HepG2 (cell line): ENCODE measurements around the gene ADRA2B. TPM values are rescaled to one million over a fixed set of nuclear protein-coding genes. Genes with fewer than 3 reads are reported as not detected.

Experiments used
- ATAC-seq: fragments of 200-7000 bp; cut with Tn5 transposase; 3 replicates; pipeline ENCODE4 v1.9.1; 2020; ENCODE audit warnings: mild to moderate bottlenecking, moderate library complexity
- BruUV-seq: library from RNA; stranded (reverse); fragments of 400-500 nt; replicated peaks from 2 replicates; lab custom pipeline; 2021; lab: Mats Ljungman, UMichigan
- CTCF ChIA-PET: fragments of 300-600 bp; formaldehyde crosslinking; extraction: SDS; loops from one replicate; lab custom pipeline; 2021; ENCODE audit warnings: low total read pairs, inconsistent platforms, low intra/inter-chr PET ratio; lab: Yijun Ruan, JAX
- POLR2A ChIA-PET: fragments of 350-600 bp; sonication (Branson Sonifier 250); formaldehyde crosslinking; loops from one replicate; lab custom pipeline; 2020; ENCODE audit warnings: antibody characterized with exemption, inconsistent platforms; lab: Yijun Ruan, JAX
- DNase-seq: peaks from one replicate; pipeline ENCODE4 v3.0.0-alpha.2; 2015; ENCODE audit warnings: low spot score
- FAIRE-seq: peaks from 3 replicates; lab custom pipeline; 2011; peaks lifted over from hg19 to GRCh38; lab: Jason Lieb, UNC
- H2AFZ ChIP-seq: one replicate; pipeline ENCODE4 v1.6.1; 2011; ENCODE audit warnings: low read length, inconsistent platforms
- H3K27ac ChIP-seq: fragments of 300-600 bp; 3 replicates; pipeline ENCODE4 v1.8.0; 2011; ENCODE audit warnings: mixed run types, mild to moderate bottlenecking, mixed read lengths, low read length, inconsistent platforms; ENCODE audit not compliant: insufficient read depth; ENCODE audit errors: extremely low read length
- H3K27me3 ChIP-seq, 2 experiments: fragments of 200-600 bp in 1 of 2; 2 replicates in 1 of 2; 3 replicates in 1 of 2; pipeline versions ENCODE4 v1.6.0 to v1.8.0; 2011; ENCODE audit warnings: low read length in 2 of 2, mild to moderate bottlenecking in 2 of 2, moderate library complexity in 2 of 2, inconsistent platforms in 1 of 2; ENCODE audit not compliant: insufficient read depth in 2 of 2, control insufficient read depth in 1 of 2
- H3K36me3 ChIP-seq, 2 experiments: fragments of 200-600 bp in 1 of 2; replicated peaks in 1 of 2; 2 replicates in 1 of 2; 3 replicates in 1 of 2; pipeline versions ENCODE4 v1.5.1 to v1.8.0; 2011; ENCODE audit warnings: low read length in 2 of 2, inconsistent platforms in 1 of 2; ENCODE audit not compliant: insufficient read depth in 2 of 2, control insufficient read depth in 1 of 2
- H3K4me1 ChIP-seq: 2 replicates; pipeline ENCODE4 v1.5.1; 2012; ENCODE audit warnings: low read length, inconsistent platforms; ENCODE audit not compliant: insufficient read depth
- H3K4me2 ChIP-seq: 2 replicates; pipeline ENCODE4 v1.6.0; 2011; ENCODE audit warnings: low read depth, low read length, inconsistent platforms
- H3K4me3 ChIP-seq, 3 experiments: fragments of 200-600 bp in 1 of 3; sonication (generic), shearing (Covaris generic) in 1 of 3; replicated peaks in 1 of 3; 2 replicates each; pipeline ENCODE4 v1.5.1; 2011 to 2016; ENCODE audit warnings: low read length in 3 of 3, inconsistent platforms in 2 of 3, low read depth in 2 of 3, mild to moderate bottlenecking in 2 of 3, control low read depth in 1 of 3, mixed read lengths in 1 of 3; ENCODE audit not compliant: insufficient read depth in 1 of 3
- H3K79me2 ChIP-seq: one replicate; pipeline ENCODE4 v1.6.1; 2011; ENCODE audit warnings: low read length, inconsistent platforms; ENCODE audit not compliant: insufficient read depth
- H3K9ac ChIP-seq: 2 replicates; pipeline ENCODE4 v1.6.0; 2011; ENCODE audit warnings: mild to moderate bottlenecking, low read depth, low read length, inconsistent platforms; ENCODE audit not compliant: insufficient read depth
- H3K9me3 ChIP-seq: 2 replicates; pipeline ENCODE4 v1.5.1; 2012; ENCODE audit warnings: mild to moderate bottlenecking, low read length
- H4K20me1 ChIP-seq: 2 replicates; pipeline ENCODE4 v1.6.0; 2011; ENCODE audit warnings: inconsistent platforms, mild to moderate bottlenecking, low read length, moderate library complexity; ENCODE audit not compliant: insufficient read depth
- ARNT ChIP-seq: fragments of 450-650 bp; IDR thresholded peaks from 2 replicates; pipeline ENCODE4 v1.6.1; 2017
- ATRX ChIP-seq: sonication (generic); formaldehyde crosslinking; IDR thresholded peaks from 2 replicates; pipeline ENCODE4 v1.4.0; 2020; ENCODE audit warnings: missing genetic modification reagents, borderline replicate concordance
- CBX1 ChIP-seq: IDR thresholded peaks from one replicate; pipeline ENCODE4 v1.6.1; 2016; ENCODE audit warnings: antibody characterized with exemption, low read depth
- GMEB2 ChIP-seq: IDR thresholded peaks from 2 replicates; pipeline ENCODE4 v1.6.1; 2016; ENCODE audit warnings: missing biosample characterization, missing genetic modification reagents, low read depth
- HOXA7 ChIP-seq: sonication (generic); formaldehyde crosslinking; IDR thresholded peaks from 2 replicates; pipeline ENCODE4 v1.8.1; 2022; ENCODE audit warnings: mild to moderate bottlenecking, missing genetic modification reagents, moderate library complexity
- PRMT3 ChIP-seq: sonication (generic); formaldehyde crosslinking; IDR thresholded peaks from 2 replicates; pipeline ENCODE4 v1.8.1; 2022; ENCODE audit warnings: low read depth, mild to moderate bottlenecking, moderate library complexity, missing genetic modification reagents, borderline replicate concordance
- TBL1XR1 ChIP-seq: fragments of 150-350 bp; IDR thresholded peaks from 2 replicates; pipeline ENCODE4 v1.6.1; 2014; ENCODE audit warnings: borderline replicate concordance, low read length; ENCODE audit not compliant: partially characterized antibody
- TCF12 ChIP-seq, 2 experiments: fragments of 450-650 bp in 1 of 2; sonication (generic) in 1 of 2; formaldehyde crosslinking in 1 of 2; IDR thresholded peaks; 2 replicates each; pipeline versions ENCODE4 v1.6.1 to v1.8.0; 2017 to 2022; ENCODE audit warnings: antibody characterized with exemption in 1 of 2, mild to moderate bottlenecking in 1 of 2, missing genetic modification reagents in 1 of 2, moderate library complexity in 1 of 2
- ZNF251 ChIP-seq: sonication (generic); formaldehyde crosslinking; IDR thresholded peaks from 2 replicates; pipeline ENCODE4 v1.9.0; 2021; ENCODE audit warnings: mild to moderate bottlenecking, missing genetic modification reagents
- ZNF674 ChIP-seq: sonication (generic); formaldehyde crosslinking; IDR thresholded peaks from 2 replicates; pipeline ENCODE4 v1.5.0; 2020; ENCODE audit warnings: low read depth, mild to moderate bottlenecking, missing genetic modification reagents
- ZNF746 ChIP-seq: sonication (generic); formaldehyde crosslinking; IDR thresholded peaks from 2 replicates; pipeline ENCODE4 v1.8.0; 2022; ENCODE audit warnings: mild to moderate bottlenecking, missing genetic modification reagents
- WGBS: methylation state at CpG from one replicate; pipeline ENCODE4 v1.1.6; 2017; ENCODE audit warnings: low lambda C conversion rate; 5-methylcytosine and 5-hydroxymethylcytosine counted together
- in situ Hi-C: cut with HindIII; loops from 2 replicates; pipeline ENCODE4 v1.10.0; 2017; ENCODE audit warnings: low pct_unique_long_range_greater_than_20kb; ENCODE audit not compliant: extremely low pct_ligation_motif_present
- intact Hi-C: fragments of 100-400 bp; cut with micrococcal nuclease; formaldehyde crosslinking; loops from one replicate; pipeline ENCODE4 v1.10.0; 2022; ENCODE audit not compliant: unreplicated experiment
- polyA plus RNA-seq, 8 experiments: library from polyadenylated mRNA; depleted of rRNA in 3 of 8; stranded (reverse) in 7 of 8; unstranded in 1 of 8; fragments of >200 nt; fragmentation: Illumina TruSeq in 4 of 8; extraction: Trizol in 4 of 8; gene quantifications; 2 replicates each; pipeline versions ENCODE4 v1.2.1 to v1.2.3, GENCODE V29; 2011 to 2016; ENCODE audit warnings: low read depth in 4 of 8, missing spikeins in 1 of 8, mixed read lengths in 1 of 8; ENCODE audit not compliant: insufficient read depth in 1 of 8
- total RNA-seq, 5 experiments: library from RNA; depleted of rRNA; stranded (reverse); fragments of >200 nt; fragmentation: Illumina TruSeq; extraction: Trizol; gene quantifications; 2 replicates each; pipeline ENCODE4 v1.2.3, GENCODE V29; 2016; ENCODE audit warnings: low read depth in 1 of 5

The ADRA2B gene
- total and polyA plus RNA-seq, 2 of the 13 experiments (the other 11 are each of a cell fraction or from before 2014, with no cell fraction given), result not detected

GRCh38 chr2:96074156-96074555 lies 42.2 kb downstream of the ADRA2B start:
- H2AFZ ChIP-seq, result no peak overlapping the region
- H3K27ac ChIP-seq, result no peak overlapping the region
- no peak for TF ChIP-seq HOXA7
- no peak for TF ChIP-seq TBL1XR1
- TF ChIP-seq TCF12 (IDR thresholded peaks at IDR 0.05), result no peak
- TF ChIP-seq TCF12 (CRISPR knock-in tag; IDR thresholded peaks at IDR 0.05), result no peak
- no peak for TF ChIP-seq ARNT
- no peak for TF ChIP-seq CBX1
- no peak for TF ChIP-seq ZNF746 (CRISPR knock-in tag)
- TF ChIP-seq ATRX, result no peak
- no peak for TF ChIP-seq ZNF674 (CRISPR knock-in tag)
- TF ChIP-seq ZNF251, result no peak
- TF ChIP-seq GMEB2 (CRISPR knock-in tag), result no peak
- TF ChIP-seq PRMT3, result no peak
- H3K9me3 ChIP-seq, result no peaks in the 10 kb centered on the region
- H3K4me3 ChIP-seq, result no peak overlapping the region
- in situ Hi-C loops, result loop anchor here (25.0 kb wide), 1 partner anchor 1588 kb away; the partner anchor contains the start of genes ACTR1B and C2orf92
- no peak overlapping the region for H3K9ac ChIP-seq
- intact Hi-C loops, result no loop called here
- H3K27me3 ChIP-seq, result peaks cover 4 to 10% of the 10 kb centered on the region in 2 experiments; a peak in 3 of 5 replicates
- no peaks in the 10 kb centered on the region for H4K20me1 ChIP-seq
- H3K79me2 ChIP-seq, result no peaks in the 10 kb centered on the region
- peaks cover 8% of the 10 kb centered on the region; the same call in 1 of the 2 replicates for H3K4me1 ChIP-seq
- no peak overlapping the region for H3K4me2 ChIP-seq
- no peak for ATAC-seq
- no peaks in the 10 kb centered on the region for H3K36me3 ChIP-seq
- FAIRE-seq, result no peak
- no TSS peak for BruUV-seq
- WGBS, result 28% methylated on average over 5 of the region's 6 CpGs
- CTCF ChIA-PET, result no interaction called here
- POLR2A ChIA-PET, result no interaction called here
- no peak for DNase-seq
